AML-193 (cell line): Measurements from ENCODE around the gene METTL1.
"Not testable (repeated sequence)": the region's sequence is repeated elsewhere in the genome, so short reads cannot be mapped to it uniquely, and the experiment has no call there.

Source experiments
- DNase-seq, 2 experiments: peaks; one replicate each; lab custom pipeline; 2025; lab: John Stamatoyannopoulos, UW

METTL1 gene

GRCh38 chr12:57724003-57724935, 47.6 kb downstream of the METTL1 start:
- DNase-seq: no peak

DNA sequence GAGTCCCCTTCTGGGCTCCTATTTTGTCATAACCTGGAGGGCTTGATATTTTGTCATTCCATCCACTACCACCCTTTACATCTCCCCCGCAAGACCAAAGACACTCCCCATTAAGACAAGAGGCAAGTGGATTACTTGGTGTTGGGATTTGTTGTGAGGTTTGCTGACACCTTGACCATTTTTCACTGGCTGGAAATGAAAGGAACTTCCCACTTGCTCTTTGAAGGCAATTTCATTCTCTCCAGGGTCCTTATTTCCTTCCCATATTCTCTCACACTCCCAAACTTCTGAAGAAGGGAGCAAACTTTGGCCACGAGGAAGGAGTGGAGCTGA, 48.3 kb downstream of the METTL1 start:
- no peak for DNase-seq

- no peak for DNase-seq
Observed at GRCh38 chr12:57722716-57723629, 48.9 kb downstream of the METTL1 start.

- not testable (repeated sequence) for DNase-seq
Observed at GRCh38 chr12:57721846-57722608, 49.9 kb downstream of the METTL1 start.

GRCh38 chr12:57720606-57721595, 51.0 kb downstream of the METTL1 start:
- no peak for DNase-seq

DNA sequence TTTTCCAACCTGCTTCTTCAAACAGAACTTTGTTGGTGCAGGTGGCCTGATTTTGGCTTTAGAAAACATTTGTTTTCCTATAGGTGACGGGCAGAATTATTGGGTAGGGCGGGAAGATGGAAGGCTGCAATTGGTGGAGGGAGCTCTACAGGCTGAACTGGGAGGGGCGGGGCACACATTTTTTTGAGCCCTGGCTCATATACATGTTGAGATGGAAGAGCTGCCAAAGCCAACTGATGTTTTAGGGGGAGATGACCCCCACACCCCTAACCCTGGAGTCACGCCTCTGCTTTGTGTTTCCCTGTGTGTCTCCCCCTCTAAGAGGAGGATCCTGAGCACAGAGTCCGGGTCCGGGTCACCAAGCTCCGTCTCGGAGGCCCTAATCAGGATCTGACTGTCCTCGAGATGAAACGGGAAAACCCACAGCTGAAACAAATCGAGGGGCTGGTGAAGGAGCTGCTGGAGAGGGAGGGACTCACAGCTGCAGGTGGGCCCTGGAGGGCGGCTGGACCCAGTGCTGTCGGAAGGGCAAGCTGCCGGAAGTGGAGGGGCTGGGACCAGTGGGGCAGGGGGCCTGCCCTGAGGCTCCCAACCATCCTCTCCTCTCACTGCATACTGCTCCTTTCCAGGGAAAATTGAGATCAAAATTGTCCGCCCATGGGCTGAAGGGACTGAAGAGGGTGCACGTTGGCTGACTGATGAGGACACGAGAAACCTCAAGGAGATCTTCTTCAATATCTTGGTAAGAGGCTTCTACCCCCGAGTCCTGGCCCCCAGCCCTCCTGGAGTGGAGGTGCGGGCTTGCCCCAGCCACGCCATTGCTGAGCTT, 51.9 kb downstream of the METTL1 start:
- no peak for DNase-seq

- DNase-seq: no peak
Observed at GRCh38 chr12:57718641-57719528, 53.0 kb downstream of the METTL1 start.
